ENCODE results near the gene CD52. TPM values are rescaled to one million over a fixed set of nuclear protein-coding genes. Genes with fewer than 3 reads are reported as not detected.

CD52 gene
- total RNA-seq, 1 donor from 2014 or later: 2.8 TPM

DNA sequence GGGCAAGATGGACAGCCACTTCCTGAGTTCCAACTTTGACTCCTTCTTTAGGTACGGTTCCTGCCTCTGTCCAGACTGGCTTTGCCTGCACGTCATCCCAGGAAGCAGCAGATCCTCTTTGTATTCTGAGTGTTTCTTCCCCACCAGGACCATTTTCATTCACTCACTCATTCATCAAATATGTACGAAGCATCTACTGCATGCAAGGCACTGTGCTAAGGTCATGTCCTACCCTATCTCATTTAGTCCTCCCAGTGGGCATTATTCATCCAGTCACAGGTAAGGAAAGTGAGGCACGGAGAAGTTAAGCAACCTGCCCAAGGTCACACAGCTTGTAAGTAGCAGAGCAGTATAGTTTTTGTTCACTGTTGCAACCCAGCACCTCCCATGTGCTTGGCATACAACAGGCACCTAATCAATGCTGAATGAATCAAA, 22.3 kb downstream of the CD52 start:
- Mint-ChIP-seq H3K4me3 (ENCODE audit: unreplicated experiment) (no peak overlapping the region), H3K27me3 (ENCODE audit: unreplicated experiment) (peaks cover 7% of the 10 kb centered on the region), H3K36me3 (ENCODE audit: unreplicated experiment) (no peaks in the 10 kb centered on the region), H3K4me1 (ENCODE audit: low read depth, unreplicated experiment) (no peaks in the 10 kb centered on the region), H3K9me3 (ENCODE audit: unreplicated experiment) (no peaks in the 10 kb centered on the region), H3K27ac (ENCODE audit: unreplicated experiment) (no peak overlapping the region)
- TF ChIP-seq, protein P1, sequence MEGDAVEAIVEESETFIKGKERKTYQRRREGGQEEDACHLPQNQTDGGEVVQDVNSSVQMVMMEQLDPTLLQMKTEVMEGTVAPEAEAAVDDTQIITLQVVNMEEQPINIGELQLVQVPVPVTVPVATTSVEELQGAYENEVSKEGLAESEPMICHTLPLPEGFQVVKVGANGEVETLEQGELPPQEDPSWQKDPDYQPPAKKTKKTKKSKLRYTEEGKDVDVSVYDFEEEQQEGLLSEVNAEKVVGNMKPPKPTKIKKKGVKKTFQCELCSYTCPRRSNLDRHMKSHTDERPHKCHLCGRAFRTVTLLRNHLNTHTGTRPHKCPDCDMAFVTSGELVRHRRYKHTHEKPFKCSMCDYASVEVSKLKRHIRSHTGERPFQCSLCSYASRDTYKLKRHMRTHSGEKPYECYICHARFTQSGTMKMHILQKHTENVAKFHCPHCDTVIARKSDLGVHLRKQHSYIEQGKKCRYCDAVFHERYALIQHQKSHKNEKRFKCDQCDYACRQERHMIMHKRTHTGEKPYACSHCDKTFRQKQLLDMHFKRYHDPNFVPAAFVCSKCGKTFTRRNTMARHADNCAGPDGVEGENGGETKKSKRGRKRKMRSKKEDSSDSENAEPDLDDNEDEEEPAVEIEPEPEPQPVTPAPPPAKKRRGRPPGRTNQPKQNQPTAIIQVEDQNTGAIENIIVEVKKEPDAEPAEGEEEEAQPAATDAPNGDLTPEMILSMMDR (IDR thresholded peaks at IDR 0.05; ENCODE audit: partially characterized antibody, unreplicated experiment): no peak
- no peak for DNase-seq

DNA sequence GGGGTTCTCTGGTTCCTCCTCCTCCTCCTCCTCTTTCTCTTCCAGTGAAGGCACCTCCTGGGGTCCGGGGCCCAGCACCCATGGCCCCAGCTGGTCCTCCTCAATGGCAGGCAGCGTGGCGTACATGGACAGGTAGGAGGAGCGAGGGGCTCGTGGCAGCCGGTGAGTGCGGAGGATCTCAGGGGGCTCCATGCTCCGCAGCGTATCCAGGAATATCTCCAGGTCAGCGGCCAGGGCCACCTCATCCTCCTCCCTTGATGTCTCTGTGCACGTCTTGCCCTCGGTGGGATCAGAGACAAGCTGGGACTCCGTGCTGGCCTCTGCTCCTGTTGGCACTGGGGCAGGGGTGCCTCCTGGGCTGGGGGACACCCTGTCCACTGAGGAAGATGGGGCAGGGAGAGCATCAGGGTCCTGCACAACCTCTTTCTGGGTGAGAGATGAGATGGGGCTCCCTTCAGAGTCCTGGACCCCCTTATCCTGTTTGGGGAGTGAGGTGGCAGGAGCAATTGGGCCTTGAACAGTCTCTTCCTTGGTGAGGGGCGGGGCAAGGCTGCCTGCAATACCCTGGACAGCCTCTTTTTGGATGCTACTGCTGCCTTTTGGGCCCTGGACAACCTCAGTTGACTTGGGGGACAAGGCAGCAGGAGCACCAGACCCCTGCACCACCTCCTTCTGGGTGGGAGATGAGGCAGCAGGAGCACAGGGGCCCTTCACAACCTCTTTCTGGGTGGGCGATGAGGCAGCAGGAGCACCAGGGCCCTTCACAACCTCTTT, 26.6 kb downstream of the CD52 start:
- Mint-ChIP-seq H3K36me3 (ENCODE audit: unreplicated experiment) (no peaks in the 10 kb centered on the region), H3K4me3 (ENCODE audit: unreplicated experiment) (no peak overlapping the region), H3K27ac (ENCODE audit: unreplicated experiment) (no peak overlapping the region), H3K4me1 (ENCODE audit: low read depth, unreplicated experiment) (no peaks in the 10 kb centered on the region), H3K9me3 (ENCODE audit: unreplicated experiment) (no peaks in the 10 kb centered on the region), H3K27me3 (ENCODE audit: unreplicated experiment) (peaks cover 2% of the 10 kb centered on the region)
- TF ChIP-seq, protein P1 (IDR thresholded peaks at IDR 0.05; ENCODE audit: partially characterized antibody, unreplicated experiment): no peak
- DNase-seq: no peak

DNA sequence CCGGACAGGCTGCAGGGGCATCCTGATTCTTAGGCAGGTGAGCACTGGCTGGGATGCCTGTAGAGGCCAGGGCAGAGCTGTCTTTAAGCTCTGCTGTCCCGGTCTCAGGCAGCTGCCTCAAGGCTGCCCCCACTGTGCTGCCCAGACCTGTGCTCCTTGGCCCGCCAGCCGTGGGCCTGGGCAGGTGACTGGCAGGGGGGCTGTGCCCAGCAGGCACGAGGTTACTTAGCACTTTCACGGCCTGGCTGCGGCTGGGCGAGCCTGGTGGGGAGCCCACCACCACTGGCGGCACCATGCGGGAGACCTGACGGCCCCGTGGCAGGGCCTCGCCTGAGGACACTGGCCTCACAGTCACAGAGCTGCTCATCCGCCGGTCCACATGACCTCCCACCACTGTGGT, 28.0 kb downstream of the CD52 start:
- Mint-ChIP-seq H3K36me3 (ENCODE audit: unreplicated experiment) (no peaks in the 10 kb centered on the region), H3K4me1 (ENCODE audit: low read depth, unreplicated experiment) (no peaks in the 10 kb centered on the region), H3K4me3 (ENCODE audit: unreplicated experiment) (no peak overlapping the region), H3K9me3 (ENCODE audit: unreplicated experiment) (no peaks in the 10 kb centered on the region), H3K27ac (ENCODE audit: unreplicated experiment) (no peak overlapping the region), H3K27me3 (ENCODE audit: unreplicated experiment) (peaks cover 4% of the 10 kb centered on the region)
- DNase-seq: no peak
- TF ChIP-seq, protein P1 (IDR thresholded peaks at IDR 0.05; ENCODE audit: partially characterized antibody, unreplicated experiment): no peak

DNA sequence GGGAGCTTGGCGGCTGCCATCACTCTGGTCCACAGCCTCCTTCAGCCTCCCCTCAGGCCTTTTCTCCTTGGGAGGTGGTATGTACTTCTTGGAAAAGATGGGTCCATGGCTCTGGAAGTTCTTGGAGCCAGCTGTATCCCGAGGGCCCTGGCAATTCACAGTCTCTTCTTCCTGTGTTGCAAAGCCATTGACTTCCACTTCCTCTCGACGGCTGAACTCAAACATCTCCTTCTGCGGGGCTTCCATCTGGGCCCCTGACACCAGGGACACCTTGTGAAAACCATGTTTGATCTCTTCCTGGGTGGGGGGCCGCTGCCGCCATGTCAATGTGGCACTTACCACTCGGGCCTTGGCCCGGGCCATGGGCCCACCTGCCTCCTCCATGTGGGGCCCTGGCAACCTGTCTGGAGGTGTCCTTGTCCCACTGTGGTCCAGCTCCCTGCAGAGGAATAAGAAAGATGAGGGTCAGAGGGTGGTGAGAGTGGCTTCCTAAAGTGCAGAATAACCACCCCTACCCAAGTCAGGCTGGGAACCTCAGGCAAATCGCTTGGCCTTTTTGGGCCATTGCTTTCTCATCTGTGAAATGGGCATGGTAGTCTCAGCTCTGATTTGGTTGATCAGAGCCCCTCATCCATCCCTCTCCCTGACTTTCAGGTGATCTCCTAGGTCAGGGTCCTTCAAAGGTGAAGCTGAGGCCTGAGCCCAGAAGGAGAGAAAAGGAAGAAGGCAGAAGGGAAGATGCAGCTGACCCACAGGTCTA, 28.7 kb downstream of the CD52 start:
- Mint-ChIP-seq H3K9me3 (ENCODE audit: unreplicated experiment) (no peaks in the 10 kb centered on the region), H3K27me3 (ENCODE audit: unreplicated experiment) (peaks cover 4% of the 10 kb centered on the region), H3K4me1 (ENCODE audit: low read depth, unreplicated experiment) (no peaks in the 10 kb centered on the region), H3K36me3 (ENCODE audit: unreplicated experiment) (no peaks in the 10 kb centered on the region), H3K4me3 (ENCODE audit: unreplicated experiment) (no peak overlapping the region), H3K27ac (ENCODE audit: unreplicated experiment) (no peak overlapping the region)
- TF ChIP-seq, protein P1 (IDR thresholded peaks at IDR 0.05; ENCODE audit: partially characterized antibody, unreplicated experiment): no peak
- DNase-seq: no peak

All from glutamatergic neuron (in vitro differentiated cells).